Measurements from ENCODE around the gene UNC13C. TPM values are rescaled to one million over a fixed set of nuclear protein-coding genes. Genes with fewer than 3 reads are reported as not detected.
"Not testable (repeated sequence)": the region's sequence is repeated elsewhere in the genome, so short reads cannot be mapped to it uniquely, and the experiment has no call there.

UNC13C gene
- not detected in 2 replicates for total RNA-seq

DNA sequence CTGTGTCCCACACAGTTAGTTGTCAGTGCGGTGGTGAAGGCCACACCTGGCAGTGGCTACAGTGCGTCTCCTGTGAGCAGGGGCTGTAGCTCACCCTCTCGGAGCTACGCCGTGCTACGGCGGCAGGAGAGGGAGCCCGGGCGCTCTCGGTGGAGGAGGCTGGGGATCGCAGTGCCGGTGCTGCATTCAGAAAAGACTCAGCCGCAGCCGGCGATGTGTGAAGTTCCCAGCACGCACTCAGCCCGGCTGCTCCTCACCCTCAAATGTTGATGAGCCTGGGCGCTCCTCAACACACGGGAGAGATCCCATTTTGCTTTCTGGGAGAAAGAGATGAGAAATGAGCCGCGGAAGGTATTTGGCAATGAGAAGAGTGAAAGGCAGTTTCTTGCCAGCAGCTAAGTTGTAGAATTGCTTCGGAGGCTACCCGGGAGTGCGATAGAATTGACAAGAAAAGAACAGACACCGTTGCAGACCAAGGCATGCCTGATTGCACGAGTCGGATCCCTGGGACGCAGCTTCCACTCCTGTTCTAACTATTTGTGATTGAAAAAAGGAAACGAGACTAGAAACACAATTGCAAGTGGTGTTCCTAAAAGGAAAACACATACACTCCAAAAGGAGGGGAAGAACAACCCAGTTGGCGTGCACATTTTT, at the start of gene UNC13C:
TSS of gene UNC13C (plus strand) at position 189 of the 654 bp plus-strand sequence. CDS start 34,463 bp downstream, outside the sequence.
- DNase-seq (ENCODE audit: low read depth in 2 of 2): no peak

DNA sequence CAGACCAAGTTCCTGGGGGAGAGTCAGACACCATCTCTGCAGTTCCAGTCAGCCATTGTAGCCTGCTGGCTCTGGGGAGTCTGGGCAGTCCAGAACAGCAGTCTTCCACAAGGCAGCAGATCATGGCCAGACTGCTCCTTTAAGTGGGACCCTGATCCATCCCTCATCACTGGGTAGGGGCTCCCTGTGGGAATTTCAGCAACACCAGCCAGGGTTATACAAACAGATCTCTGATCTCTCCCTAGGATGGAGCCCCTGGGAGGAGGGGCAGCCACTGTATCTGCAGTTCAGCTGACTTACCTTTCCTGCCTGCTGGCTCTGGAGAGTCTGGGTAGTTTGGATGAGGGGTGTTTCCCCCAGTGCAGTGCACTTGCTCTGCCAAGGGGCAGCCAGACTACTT, 42.1 kb upstream of the UNC13C start:
- no peak for DNase-seq (ENCODE audit: low read depth in 2 of 2)

DNA sequence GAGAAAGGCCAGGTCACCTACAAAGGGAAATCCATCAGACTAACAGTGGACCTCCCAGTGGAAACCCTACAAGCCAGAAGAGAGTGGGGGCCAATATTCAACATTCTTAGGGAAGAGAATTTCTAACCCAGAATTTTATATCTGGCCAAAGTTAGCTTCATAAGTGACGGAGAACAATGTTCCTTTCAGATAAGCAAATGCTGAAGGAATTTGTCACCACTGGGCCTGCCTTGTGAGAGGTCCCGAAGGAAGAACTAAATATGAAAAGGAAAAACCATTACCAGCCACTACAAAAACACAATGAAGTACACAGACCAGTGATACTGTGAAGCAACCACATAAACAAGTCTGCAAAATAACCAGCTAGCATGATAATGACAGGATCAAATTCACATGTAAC, 40.6 kb upstream of the UNC13C start:
- DNase-seq (ENCODE audit: low read depth in 2 of 2): not testable (repeated sequence)

DNA sequence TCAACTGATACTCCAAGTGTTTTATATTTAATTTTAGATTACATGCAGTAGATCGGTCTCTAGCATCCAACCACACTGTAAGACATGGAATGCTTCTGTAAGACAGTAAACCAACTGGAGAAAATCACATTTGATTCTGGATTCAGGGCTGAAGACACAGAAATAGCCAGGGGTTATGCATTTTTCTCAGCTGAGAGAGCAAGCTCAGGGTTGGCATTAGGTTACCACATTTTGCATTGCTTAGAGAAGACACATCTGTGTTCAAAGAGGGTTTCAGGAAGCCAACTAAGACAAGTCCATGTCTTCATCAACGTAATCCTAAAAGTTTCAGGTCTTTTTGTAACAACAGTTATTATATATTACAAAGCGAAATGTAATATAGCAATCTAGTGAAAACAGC, 27.7 kb upstream of the UNC13C start:
- DNase-seq (ENCODE audit: low read depth in 2 of 2): no peak

DNA sequence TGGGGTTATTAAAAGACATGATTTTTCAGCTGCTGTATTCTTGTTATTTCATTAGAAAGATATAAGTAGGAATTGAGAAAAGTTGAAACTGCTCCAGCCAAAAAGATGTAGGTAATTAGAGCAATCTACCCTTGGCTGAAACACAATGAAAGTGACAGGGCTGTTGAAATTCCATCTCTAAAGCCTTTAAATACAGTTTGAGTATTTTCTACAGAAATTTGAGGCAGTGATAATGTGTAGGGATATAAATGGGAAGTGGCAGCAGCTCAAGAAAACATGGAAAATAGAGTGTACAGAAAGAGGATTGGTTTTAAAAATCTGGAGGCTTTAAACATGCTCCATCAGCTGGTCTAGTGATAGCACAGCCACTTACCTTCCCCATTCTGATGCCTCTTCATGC, 22.8 kb upstream of the UNC13C start:
- DNase-seq (ENCODE audit: low read depth in 2 of 2): no peak

DNA sequence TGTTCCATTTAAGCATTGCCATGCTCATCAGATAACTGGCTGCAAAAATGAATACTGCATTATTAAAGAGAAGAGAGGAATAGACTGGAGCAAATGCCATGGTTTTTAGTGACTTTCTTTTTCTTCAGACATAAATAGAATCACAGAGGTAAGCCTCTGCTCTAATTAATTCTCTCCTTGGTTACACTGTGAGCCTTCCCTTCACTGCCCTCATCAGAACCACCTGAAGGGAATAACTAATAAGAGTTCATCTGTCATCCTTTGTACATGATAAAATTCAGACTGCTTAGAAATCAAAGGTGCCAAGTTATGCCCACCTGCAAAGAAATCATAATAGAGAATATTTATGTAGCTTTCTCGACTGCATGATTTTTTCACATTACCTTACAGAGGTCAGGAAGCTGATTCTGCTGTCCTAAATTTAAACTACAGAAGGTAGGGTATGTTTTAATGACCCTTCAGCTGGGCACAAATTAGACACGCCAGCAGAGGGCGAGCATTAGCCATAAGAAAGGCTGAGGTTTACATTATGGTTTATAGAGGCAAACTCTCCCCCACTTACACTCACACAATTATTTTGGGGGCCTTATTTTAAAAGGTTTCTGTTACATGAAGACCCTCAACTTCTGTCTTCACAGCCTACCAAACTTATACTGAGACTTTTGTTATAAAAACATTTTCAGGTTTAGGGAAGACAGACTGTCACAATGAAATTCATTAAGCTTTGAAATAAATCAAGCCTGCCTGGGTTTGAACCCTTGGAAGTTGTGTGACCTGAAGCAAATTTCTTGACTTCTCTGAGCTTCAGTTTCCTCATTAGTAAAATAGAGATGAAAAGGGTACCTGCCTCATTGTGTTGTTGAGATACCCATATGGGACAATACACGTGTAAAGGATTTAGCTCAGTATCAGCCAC, 15.3 kb upstream of the UNC13C start:
- peak in 1 of 2 donors; percentile 12 for DNase-seq (ENCODE audit: low read depth in 2 of 2)

DNA sequence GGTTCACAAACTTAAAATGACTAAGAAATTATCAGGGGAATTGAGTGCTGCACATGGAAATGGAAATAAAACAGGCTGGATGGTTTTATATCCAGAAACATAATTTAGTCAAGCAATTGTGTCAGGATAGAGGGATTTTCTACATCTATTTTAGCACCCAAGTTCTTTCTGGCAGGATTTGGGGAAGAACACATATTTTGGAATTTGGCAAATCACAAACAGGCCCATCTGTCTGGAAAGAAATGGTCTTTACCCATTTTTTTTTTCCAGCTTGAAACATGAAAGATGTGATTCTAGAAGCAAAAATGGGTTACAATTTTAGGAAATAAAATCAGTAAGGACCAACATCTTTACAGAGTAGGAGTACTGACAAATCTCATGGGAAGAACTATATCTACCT, 14.4 kb upstream of the UNC13C start:
- DNase-seq (ENCODE audit: low read depth in 2 of 2): no peak

DNA sequence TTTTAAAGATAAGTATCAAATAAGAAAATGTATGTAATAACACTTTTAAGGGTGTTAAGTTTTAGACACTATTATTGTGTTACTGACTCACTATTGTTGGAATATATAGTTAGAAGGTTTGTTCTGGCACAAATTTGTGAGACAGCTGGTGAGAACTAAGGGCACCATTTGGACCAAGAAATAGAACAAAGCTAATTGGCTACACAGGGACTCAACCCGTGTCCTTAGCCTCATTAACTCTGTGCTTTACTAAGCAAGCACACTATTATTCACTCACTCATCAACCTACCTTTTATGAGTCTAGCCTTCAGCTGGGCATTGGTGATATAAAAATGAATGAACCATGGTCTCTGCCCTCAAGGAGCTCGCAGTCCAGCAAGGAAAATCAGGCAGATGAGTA, 4.1 kb upstream of the UNC13C start:
- DNase-seq (ENCODE audit: low read depth in 2 of 2): no peak

DNA sequence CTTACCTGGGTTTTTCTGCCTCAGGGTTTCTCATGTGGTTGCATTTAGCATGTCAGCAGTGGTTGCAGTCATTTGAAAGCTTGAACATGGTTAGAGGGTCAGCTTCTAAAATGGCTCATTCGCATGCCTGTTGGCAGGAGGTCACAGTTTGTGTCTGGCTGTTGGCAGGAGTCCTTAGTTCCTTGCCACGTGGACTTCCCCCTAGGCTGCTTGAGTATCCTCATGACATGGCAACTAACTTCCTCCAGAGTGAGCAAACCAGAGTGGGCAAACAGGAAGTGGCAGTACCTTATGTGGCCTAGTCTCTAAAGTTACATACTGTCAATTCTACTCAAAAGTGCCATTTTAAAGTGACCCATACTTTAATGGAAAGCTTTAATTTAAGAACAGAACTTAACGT, 3.4 kb upstream of the UNC13C start:
- DNase-seq (ENCODE audit: low read depth in 2 of 2): no peak

DNA sequence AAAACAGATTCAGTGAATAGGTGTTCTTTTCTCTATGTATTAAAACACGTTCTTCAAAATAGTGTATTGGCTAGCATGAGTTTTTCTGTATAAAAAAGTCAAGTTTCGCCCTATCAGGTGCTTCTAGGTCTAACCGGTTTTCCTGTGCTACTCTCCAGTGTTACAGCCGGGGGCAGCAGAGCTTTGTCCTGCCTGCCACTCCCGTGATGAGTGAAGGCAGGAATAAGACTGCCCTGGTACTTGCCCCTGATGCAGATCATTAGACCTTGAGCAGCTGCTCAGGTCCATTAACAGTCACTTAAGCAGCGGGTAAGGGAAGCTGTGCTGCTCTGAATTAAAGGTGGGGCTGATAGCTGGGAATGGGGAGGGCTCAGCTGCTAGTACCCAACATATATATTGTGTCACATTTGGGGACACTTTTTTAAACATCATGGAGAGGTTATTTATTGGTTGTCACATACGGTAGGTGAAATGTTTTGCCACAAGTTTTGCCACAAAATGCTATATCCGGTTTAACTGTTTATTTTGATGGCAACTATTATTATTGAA, 1.3 kb upstream of the UNC13C start:
- DNase-seq (ENCODE audit: low read depth in 2 of 2): no peak

DNA sequence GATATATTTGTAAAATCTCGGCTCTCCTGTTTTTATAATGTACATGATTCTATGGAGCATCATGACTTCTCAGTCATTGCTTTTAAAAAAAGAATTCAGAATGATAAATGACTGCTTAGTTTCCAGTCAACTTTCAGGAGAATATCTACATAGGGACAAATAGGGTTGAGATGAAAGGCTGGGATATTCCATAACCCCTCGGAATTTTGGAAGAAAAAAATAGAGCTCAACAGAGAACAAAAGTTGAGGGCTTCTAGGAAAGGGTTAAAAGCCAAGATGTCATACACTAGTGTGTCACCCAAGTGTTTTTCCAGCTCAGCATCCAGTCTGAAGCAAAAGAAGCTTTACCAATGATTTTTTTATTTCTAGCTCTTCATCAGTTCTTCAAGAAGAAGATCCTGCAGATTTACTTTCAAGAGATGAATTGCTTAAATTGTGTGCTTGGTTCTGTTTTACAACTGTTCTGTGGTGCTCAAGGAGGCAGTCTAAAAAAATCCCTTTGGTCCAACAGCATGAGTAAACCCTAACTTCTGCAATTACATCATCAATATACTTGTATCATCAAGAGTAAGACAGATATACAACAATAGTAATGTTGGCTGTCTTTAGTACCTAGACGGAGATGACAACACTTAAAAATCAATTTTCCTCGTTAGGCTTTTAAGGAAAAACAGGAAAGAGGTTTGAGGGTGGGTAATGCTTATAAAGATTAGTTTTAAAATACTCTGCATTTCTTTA, 979 bp downstream of the UNC13C start:
- DNase-seq (ENCODE audit: low read depth in 2 of 2): no peak

DNA sequence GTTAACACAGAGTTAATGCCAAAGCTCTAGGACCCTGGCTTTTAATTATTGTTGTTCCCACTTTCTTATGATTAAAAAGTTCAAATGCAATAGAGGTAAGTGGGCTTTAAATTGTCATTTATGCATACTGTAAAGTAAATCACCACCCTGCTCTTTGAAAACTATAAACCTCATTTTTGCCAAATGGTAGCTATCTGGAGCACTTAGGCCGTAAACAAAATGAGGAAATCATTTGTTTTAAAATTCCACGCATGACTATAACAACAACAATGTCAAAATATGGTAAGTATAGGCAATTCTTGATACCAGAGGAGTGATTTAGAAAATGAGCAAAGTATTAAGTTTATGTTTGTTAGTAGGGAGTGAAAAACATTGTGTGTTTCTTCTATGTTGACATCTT, 1.8 kb downstream of the UNC13C start:
- DNase-seq (ENCODE audit: low read depth in 2 of 2): no peak

DNA sequence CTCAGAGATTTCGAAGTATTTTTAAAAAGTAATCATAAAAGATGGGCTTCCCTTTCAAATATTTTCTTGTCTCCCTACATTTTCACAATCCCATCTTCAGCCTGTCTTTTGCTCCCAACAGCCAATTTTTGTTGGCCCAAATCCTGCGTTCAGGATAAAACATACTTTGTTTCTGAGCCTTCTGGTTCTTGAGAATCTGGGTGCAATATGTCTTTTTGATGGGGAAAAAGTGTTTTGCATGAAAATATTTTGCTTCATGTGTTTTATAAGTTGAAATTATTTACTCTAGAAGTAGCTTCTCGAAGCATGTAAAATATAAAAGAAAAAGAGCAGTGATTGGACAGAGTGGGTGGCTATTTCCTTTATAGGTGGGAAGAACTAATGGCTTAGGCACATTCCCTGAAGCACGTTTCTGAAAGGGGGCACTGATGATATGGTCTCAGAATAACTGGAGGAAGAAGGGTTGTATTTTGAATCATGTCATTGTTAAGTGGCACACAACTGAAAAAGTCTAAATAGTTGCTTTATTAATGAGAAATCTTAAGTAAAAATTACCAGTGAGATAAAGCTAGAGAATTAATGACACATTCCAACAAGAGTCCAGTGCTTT, 3.9 kb downstream of the UNC13C start:
- no peak for DNase-seq (ENCODE audit: low read depth in 2 of 2)

DNA sequence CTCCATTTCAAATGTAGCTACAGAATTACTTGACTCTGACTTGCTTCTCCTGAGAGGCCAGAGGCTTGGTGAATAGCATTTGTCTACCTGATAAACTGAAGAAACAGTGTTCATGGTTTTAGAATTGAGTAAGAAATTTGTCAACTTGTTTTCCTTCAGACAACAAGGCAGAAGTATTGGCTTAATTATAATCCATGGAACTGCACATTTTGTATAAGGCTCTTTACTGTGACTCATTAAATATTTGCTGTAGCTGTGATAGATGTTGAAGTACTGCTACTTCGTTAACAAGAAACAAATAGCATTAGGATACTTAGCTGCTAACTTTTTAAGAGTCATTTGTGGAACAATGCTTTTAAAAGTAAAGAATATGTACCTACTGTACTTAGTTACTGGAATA, 4.6 kb downstream of the UNC13C start:
- DNase-seq (ENCODE audit: low read depth in 2 of 2): no peak

DNA sequence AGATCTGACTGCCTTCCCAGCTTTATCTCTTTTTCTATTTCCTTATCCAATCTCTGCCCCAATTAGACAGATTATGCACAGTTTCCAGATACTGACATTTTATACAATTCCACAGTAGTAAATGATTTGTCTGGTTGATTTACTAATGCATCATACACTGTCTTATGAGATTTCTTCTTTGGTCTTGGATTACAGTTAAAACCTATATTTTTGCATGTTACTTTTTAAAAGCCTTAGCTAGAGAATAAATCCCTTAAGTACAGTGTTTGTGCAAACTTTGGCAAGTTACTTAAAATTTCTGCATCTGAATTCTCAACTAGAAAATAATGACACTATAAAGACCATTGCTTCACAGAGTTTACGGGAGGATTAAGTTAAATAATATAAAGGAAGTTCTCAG, 6.0 kb downstream of the UNC13C start:
- no peak for DNase-seq (ENCODE audit: low read depth in 2 of 2)

DNA sequence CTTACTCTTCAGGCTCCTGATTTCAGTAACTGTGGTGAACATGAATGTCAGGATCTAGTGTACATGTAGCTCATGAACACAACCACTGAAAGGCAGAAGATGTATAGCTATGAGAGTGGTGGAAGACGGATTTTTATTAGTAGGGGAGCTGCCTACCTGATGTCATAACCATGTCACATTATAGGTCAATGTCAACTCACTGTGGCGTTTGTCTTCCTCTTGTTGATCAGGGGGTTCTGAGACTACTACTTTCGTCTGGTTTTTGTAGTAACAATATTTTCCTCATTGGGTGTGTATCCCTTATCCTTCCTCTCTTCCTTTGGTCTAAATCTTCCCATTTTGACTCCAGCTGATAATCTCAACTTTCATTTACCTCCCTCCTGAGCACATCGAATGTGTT, 7.3 kb downstream of the UNC13C start:
- DNase-seq (ENCODE audit: low read depth in 2 of 2): no peak

DNA sequence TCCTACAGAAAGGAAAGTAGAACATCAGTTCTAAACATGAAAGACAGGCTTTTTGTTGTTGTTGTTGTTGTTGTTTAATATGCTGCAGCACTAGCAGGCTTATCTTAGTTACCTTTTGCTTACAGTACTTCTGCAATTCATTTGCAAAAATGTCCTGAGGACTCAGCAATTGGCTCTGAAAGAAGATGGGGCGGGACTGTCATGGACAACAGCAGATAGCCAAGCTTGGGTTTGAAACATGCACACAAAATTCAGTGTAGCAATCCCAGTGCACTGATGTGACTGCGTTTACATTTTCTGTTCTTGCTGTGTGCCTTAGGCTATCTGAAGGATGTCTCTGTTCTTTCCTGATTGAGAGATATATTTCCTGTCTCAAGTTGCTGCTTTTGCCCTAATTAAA, 9.2 kb downstream of the UNC13C start:
- DNase-seq (ENCODE audit: low read depth in 2 of 2): no peak

DNA sequence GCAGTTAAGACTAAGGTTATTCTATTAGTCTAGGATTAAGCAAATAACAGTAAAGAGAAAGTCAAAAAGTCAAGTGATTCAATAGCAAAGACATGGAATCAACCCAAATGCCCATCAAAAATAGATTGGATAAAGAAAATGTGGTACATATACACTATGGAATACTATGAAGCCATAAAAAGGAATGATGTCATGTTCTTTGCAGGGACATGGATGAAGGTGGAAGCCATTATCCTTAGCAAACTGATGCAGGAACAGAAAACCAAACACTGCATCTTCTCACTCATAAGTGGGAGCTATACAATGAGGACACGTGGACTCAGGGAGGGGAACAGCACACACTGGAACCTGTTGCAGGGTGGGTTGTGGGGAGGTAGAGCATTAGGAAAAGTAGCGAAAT, 29.0 kb downstream of the UNC13C start:
- no peak for DNase-seq (ENCODE audit: low read depth in 2 of 2)

DNA sequence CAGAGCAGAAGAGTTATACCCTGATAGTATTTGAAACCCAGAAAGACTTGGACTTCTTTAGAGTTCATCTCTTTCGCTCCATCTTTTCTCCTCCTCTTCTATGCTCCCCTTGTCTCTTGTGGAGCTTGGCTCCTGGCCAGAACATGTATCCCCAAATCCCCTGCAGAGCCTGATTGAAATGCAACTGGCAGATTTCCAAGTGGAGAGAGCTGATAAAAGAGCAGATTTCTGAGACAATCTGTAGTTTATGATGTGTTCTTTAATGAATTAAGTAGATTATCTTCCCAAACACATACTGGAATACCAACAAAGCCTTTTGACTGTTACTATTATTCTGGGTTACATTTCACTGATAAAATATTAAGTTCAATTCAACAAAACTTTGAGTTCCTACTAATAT, 33.4 kb downstream of the UNC13C start:
- no peak for DNase-seq (ENCODE audit: low read depth in 2 of 2)

DNA sequence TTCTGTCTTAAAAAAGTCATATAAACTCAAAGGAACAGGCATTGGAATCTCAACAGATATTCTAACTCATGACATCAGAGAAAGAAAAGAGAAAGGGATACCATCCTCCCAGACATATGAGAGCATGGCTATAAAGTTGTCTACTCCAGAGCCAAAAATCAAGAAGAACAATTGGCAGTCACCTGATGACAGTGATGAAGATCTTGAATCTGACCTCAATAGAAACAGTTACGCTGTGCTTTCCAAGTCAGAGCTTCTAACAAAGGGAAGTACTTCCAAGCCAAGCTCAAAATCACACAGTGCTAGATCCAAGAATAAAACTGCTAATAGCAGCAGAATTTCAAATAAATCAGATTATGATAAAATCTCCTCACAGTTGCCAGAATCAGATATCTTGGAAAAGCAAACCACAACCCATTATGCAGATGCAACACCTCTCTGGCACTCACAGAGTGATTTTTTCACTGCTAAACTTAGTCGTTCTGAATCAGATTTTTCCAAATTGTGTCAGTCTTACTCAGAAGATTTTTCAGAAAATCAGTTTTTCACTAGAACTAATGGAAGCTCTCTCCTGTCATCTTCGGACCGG, 35.9 kb downstream of the UNC13C start:
- no peak for DNase-seq (ENCODE audit: low read depth in 2 of 2)

DNA sequence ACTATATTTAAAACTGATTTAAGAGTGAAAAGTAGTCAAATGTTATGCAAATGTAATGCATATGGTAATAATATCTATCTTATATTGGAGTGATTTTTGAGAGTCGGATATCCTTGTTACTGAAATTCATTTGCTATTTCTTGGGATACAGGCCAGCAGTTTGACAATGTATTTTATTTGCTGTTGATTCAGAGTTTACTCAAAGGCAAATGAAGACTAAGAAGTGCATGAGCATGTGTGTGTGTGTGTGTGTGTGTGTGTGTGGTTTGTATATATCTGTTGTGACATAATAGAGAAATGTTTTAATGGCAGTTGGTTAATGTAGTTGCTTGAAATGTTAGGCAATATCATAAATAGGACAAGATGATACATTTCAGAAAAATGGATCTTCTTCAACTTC, 39.0 kb downstream of the UNC13C start:
- no peak for DNase-seq (ENCODE audit: low read depth in 2 of 2)
